Measurements from ENCODE around the gene MYOZ3.

MYOZ3 gene

GRCh38 chr5:150651924-150652671 lies 9.0 kb upstream of the MYOZ3 start:
- ChIA-PET POLR2A (no interaction called here), CTCF (interaction anchor here (0.9 to 14.0 kb wide), 7 partner anchors 10 to 193 kb away, joined by 3 to 149 read pairs (median 5); no protein-coding TSS in a partner anchor)
- TF ChIP-seq, protein P1, sequence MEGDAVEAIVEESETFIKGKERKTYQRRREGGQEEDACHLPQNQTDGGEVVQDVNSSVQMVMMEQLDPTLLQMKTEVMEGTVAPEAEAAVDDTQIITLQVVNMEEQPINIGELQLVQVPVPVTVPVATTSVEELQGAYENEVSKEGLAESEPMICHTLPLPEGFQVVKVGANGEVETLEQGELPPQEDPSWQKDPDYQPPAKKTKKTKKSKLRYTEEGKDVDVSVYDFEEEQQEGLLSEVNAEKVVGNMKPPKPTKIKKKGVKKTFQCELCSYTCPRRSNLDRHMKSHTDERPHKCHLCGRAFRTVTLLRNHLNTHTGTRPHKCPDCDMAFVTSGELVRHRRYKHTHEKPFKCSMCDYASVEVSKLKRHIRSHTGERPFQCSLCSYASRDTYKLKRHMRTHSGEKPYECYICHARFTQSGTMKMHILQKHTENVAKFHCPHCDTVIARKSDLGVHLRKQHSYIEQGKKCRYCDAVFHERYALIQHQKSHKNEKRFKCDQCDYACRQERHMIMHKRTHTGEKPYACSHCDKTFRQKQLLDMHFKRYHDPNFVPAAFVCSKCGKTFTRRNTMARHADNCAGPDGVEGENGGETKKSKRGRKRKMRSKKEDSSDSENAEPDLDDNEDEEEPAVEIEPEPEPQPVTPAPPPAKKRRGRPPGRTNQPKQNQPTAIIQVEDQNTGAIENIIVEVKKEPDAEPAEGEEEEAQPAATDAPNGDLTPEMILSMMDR (IDR thresholded peaks at IDR 0.05; ENCODE audit: control extremely low read depth, extremely low read depth, low read depth, missing control alignments), result no peak
- no peak for DNase-seq (ENCODE audit: extremely low spot score)

DNA sequence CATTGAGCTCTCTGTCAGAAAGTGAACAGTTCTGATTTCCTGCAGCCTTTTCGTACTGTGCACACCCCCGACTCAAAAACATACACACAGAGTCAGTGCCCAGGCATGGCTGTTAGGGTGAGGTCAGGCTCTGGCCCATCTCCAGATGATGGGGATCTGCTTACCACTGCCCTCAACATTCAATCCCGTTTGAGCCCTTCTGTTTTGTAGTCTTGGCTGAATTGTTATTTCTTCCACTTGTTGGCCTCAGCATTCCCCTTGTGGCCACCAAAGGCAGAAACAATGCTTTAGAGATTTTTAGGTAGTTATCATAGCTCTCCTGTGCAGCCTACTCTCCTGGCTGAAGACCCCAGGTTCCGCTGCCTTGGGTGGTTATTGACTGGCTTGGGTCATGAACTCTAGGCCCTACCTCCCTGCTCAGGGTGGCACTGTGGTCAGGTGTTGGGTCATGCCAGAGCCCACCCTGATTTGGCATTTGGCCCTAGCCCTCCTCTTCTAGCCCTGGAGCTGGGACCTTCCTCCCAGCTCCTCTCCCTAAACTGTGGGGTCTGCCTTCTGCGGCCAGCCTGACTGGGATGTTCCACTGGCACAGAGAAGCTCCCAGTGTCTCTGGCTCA lies 7.8 kb upstream of the MYOZ3 start:
- ChIA-PET POLR2A (no interaction called here), CTCF (interaction anchor here (1.1 to 14.0 kb wide), 8 partner anchors 11 to 194 kb away, joined by 3 to 149 read pairs (median 4); partner anchors contain the start of gene RBM22)
- no peak for DNase-seq (ENCODE audit: extremely low spot score)
- TF ChIP-seq, protein P1 (IDR thresholded peaks at IDR 0.05; ENCODE audit: control extremely low read depth, extremely low read depth, low read depth, missing control alignments), result no peak

DNA sequence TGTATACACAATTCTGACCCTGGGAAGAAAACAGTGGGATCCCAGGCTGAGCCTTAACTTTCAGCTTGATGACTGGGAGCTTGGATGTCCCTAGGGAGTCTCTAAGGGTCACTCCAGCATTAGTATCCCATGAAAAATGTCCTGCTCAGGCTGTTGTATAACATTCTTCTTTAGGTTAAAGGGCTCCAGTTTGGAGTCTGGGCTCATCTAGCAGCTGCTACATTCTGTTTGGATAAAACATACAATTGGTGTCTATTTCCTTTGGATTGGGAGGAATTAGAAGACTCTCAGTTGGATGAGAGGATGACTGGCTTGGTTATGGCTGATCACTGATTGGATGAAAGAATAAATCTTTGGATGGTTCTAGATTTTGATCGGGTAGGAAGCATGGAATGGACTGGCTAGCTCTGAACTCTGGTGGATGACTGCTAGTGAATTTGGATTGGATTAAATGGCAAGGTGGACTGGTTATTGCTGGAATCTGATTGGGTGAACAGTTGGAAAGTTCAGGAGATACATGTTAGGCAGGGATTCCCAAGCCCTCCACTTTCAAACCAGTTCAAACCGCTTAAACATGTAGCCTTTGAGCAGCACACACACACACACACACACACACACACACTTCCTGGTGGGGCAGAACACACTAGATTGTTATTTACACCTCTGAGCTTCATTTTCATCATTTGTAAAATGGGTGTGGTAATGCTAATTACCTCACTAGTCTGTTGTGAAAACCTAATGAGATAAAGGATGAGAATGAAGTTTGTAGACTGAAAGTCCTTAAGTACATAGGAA lies 7.1 kb upstream of the MYOZ3 start:
- POLR2A ChIA-PET, result interaction anchor here (0.6 to 0.8 kb wide), 2 partner anchors 50 to 1109 kb away, joined by 3 read pairs; no protein-coding TSS in a partner anchor
- TF ChIP-seq, protein P1 (IDR thresholded peaks at IDR 0.05; ENCODE audit: control extremely low read depth, extremely low read depth, low read depth, missing control alignments), result no peak
- CTCF ChIA-PET, result interaction anchor here (1.1 to 14.0 kb wide), 10 partner anchors 10 to 195 kb away, joined by 3 to 149 read pairs (median 5); partner anchors contain the start of gene RBM22
- no peak for DNase-seq (ENCODE audit: extremely low spot score)

GRCh38 chr5:150655221-150655620 lies 5.8 kb upstream of the MYOZ3 start:
- POLR2A ChIA-PET, result no interaction called here

GRCh38 chr5:150656191-150657132 lies 4.6 kb upstream of the MYOZ3 start:
- peak; percentile 92 for DNase-seq (ENCODE audit: extremely low spot score)
- ChIA-PET POLR2A (no interaction called here), CTCF (interaction anchor here (0.6 to 14.0 kb wide), 19 partner anchors 10 to 206 kb away, joined by 3 to 149 read pairs (median 4); partner anchors contain the start of genes IRGM and RBM22)
- TF ChIP-seq, protein P1 (IDR thresholded peaks at IDR 0.05; ENCODE audit: control extremely low read depth, extremely low read depth, low read depth, missing control alignments), result peak; percentile 86

More at GRCh38 chr5:150655221-150655620, 5.8 kb upstream of the MYOZ3 start:
- TF ChIP-seq, protein P1 (IDR thresholded peaks at IDR 0.05; ENCODE audit: control extremely low read depth, extremely low read depth, low read depth, missing control alignments), result no peak
- CTCF ChIA-PET, result interaction anchor here (0.7 to 14.0 kb wide), 12 partner anchors 8 to 196 kb away, joined by 3 to 149 read pairs (median 4); no protein-coding TSS in a partner anchor
- no peak for DNase-seq (ENCODE audit: extremely low spot score)
